BJ (cell line): ENCODE data around the gene C10orf143. TPM values are rescaled to one million over a fixed set of nuclear protein-coding genes. Genes with fewer than 3 reads are reported as not detected.
"Not testable (repeated sequence)": the region's sequence is repeated elsewhere in the genome, so short reads cannot be mapped to it uniquely, and the experiment has no call there.

Experiments
- CTCF ChIA-PET: fragments of 350-600 bp; formaldehyde crosslinking; extraction: SDS; loops from one replicate; lab custom pipeline; 2021; ENCODE audit warnings: antibody characterized with exemption, inconsistent platforms; lab: Yijun Ruan, JAX
- POLR2A ChIA-PET: fragments of 300-600 bp; sonication (Branson Sonifier 250); formaldehyde crosslinking; extraction: SDS; loops from one replicate; lab custom pipeline; 2021; ENCODE audit warnings: antibody characterized with exemption; lab: Charles Lee
- DNase-seq: peaks from one replicate; pipeline ENCODE4 v3.0.0-alpha.2; 2011; ENCODE audit warnings: low read depth
- H3K27me3 ChIP-seq: 2 replicates; pipeline ENCODE4 v1.6.0; 2011; ENCODE audit warnings: low read length; ENCODE audit not compliant: control insufficient read depth, insufficient read depth
- H3K36me3 ChIP-seq: 2 replicates; pipeline ENCODE4 v1.5.1; 2011; ENCODE audit warnings: low read length; ENCODE audit not compliant: control insufficient read depth, insufficient read depth
- H3K4me3 ChIP-seq: 2 replicates; pipeline ENCODE4 v1.5.1; 2011; ENCODE audit warnings: low read depth, mild to moderate bottlenecking, control low read depth, low read length
- polyA plus RNA-seq: library from polyadenylated mRNA; depleted of rRNA; stranded (reverse); fragments of >200 nt; gene quantifications from 2 replicates; pipeline ENCODE4 v1.2.3, GENCODE V29; 2011
- TF ChIP-seq, protein P1 (sequence below): IDR thresholded peaks from 2 replicates; pipeline ENCODE4 v1.5.1; 2011; ENCODE audit warnings: low read depth, mild to moderate bottlenecking, control low read depth, inconsistent platforms, low read length, moderate library complexity; ENCODE audit not compliant: insufficient read depth

C10orf143 gene
- polyA plus RNA-seq, 1 experiment = 2.0 TPM

DNA sequence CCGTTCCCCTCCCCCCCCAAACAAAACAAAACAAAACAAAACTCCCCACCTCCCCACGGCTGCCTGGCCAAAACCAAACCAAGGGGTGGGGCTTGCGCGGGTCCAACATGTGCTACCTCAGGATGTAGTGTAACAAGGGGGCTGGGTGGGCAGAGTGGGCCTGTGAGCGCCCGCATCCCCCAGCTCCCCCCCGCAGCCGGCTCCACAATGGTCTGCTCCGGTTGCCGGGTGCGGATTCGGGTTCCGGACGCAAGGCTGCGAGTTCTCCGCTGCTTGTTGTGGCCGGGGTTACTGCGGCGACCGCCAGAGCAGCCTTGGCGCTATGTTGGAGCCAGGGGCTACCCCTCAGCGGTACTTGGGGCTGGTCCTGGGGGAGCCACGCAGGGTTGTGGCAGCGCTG is 4.9 kb downstream of the C10orf143 start:
- TF ChIP-seq, protein P1, sequence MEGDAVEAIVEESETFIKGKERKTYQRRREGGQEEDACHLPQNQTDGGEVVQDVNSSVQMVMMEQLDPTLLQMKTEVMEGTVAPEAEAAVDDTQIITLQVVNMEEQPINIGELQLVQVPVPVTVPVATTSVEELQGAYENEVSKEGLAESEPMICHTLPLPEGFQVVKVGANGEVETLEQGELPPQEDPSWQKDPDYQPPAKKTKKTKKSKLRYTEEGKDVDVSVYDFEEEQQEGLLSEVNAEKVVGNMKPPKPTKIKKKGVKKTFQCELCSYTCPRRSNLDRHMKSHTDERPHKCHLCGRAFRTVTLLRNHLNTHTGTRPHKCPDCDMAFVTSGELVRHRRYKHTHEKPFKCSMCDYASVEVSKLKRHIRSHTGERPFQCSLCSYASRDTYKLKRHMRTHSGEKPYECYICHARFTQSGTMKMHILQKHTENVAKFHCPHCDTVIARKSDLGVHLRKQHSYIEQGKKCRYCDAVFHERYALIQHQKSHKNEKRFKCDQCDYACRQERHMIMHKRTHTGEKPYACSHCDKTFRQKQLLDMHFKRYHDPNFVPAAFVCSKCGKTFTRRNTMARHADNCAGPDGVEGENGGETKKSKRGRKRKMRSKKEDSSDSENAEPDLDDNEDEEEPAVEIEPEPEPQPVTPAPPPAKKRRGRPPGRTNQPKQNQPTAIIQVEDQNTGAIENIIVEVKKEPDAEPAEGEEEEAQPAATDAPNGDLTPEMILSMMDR = no peak
- DNase-seq = no peak
- no peaks in the 10 kb centered on the region for H3K36me3 ChIP-seq
- no peak overlapping the region for H3K4me3 ChIP-seq
- ChIA-PET CTCF (interaction anchor here (0.7 to 2.9 kb wide), 2 partner anchors 22 to 1113 kb away, joined by 4 to 8 read pairs; no protein-coding TSS in a partner anchor), POLR2A (no interaction called here)
- H3K27me3 ChIP-seq = no peaks in the 10 kb centered on the region

DNA sequence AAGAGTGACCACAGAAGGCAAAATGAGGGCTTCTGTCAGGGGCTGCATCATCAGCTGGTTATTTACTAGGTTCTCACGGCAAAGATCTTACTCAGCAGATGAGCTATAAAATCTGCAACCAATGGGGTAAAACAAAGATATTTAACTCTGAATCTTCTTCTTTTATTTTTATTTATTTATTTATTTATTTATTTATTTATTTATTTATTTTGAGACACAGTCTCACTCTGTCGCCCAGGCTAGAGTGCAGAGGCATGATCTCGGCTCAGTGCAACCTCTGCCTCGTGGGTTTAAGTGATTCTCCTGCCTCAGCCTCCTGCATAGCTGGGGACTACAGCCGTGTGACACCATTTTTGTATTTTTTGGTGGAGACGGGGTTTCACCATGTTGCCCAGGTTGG is 11.3 kb downstream of the C10orf143 start:
- CTCF ChIA-PET = interaction anchor here (0.8 kb wide), 1 partner anchor 10 kb away, joined by 3 read pairs; no protein-coding TSS in a partner anchor
- POLR2A ChIA-PET = no interaction called here
- TF ChIP-seq, protein P1 = no peak
- Histone ChIP-seq H3K36me3 (no peaks in the 10 kb centered on the region), H3K4me3 (no peak overlapping the region), H3K27me3 (no peaks in the 10 kb centered on the region)
- no peak for DNase-seq

DNA sequence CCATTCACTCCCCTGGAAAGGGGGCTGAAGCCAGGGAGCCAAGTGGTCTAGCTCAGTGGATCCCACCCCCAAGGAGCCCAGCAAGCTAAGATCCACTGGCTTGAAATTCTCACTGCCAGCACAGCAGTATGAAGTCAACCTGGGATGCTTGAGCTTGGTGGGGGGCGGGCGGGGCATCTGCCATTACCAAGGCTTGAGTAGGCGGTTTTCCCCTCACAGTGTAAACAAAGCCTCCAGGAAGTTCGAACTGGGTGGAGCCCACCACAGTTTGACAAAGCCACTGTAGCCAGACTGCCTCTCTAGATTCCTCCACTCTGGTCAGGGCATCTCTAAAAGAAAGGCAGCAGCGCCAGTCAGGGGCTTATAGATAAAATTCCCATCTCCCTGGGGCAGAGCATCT is 20.1 kb downstream of the C10orf143 start:
- H3K36me3 ChIP-seq, H3K4me3 ChIP-seq, H3K27me3 ChIP-seq, POLR2A ChIA-PET, DNase-seq: not testable (repeated sequence)
- CTCF ChIA-PET = interaction anchor here (1.1 kb wide), 1 partner anchor 16 kb away, joined by 3 read pairs; no protein-coding TSS in a partner anchor

DNA sequence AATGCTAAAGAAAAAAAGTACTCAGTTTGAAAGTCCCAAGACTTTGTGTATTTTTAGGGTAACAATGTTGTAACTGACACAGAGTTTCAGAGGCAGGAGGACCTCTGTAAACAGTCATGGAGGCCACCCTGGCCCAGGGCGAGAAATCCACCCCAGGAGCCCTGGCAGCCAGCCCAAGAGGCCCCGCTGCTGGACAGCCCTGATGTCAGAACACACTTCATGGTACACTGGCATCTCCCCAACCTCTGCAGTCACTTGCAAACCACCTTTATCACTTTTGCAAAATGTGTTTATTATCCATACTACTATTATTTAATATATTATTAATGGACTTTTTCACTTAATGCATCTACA is 30.2 kb downstream of the C10orf143 start:
- CTCF ChIA-PET = no interaction called here
- Histone ChIP-seq H3K4me3 (no peak overlapping the region), H3K27me3 (no peaks in the 10 kb centered on the region), H3K36me3 (no peaks in the 10 kb centered on the region)
- POLR2A ChIA-PET = no interaction called here
- TF ChIP-seq, protein P1 = no peak
- DNase-seq = no peak

DNA sequence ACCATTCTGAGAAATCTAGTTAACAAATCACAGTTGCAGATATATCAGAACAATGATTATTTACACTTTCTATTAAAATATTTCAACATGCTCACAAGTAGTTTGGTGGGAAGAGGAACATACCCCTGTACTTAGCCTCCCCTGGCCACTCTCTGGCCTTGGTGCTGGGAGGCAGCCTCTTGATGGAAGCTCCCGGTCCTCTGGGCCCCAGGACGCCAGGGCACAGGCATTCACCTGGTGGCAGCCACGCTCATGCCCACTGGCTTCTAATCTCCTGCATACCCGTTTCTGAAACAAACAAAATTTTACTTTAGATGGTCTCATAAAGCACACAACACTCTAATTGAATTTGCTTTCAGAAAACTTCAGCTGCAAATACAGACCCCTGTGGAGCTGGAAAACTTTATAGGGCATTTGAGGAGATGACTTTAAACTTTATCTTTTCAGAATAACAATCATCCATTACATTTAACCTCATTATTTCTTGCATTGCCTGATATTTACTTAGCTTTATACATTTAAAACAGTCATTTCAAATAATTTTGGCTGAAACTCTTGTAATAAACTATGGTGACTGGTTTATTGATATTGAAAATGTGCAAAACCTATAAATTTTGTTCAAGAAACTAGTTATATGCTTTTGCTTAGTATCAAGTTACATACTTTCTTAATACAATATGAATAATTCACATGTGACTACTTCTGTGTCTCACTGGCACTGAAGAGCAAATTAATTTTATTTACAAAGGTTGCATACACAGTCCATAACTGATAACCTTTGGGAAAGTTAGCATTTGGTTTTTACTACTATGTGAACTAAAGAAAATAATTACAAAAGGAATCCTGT is 30.8 kb downstream of the C10orf143 start:
- Histone ChIP-seq H3K4me3 (no peak overlapping the region), H3K36me3 (no peaks in the 10 kb centered on the region), H3K27me3 (no peaks in the 10 kb centered on the region)
- ChIA-PET POLR2A (no interaction called here), CTCF (no interaction called here)
- TF ChIP-seq, protein P1 = no peak
- DNase-seq = no peak
